SK-N-SH treated with all-trans-retinoic acid at 6 μM for 48 hours (cell line): ENCODE data around the gene XRCC2.

Experiments used
- PPARA ChIP-seq: fragments of 250-450 bp; sonication (Bioruptor Pico); IDR thresholded peaks from 2 replicates; pipeline ENCODE4 v1.5.0; 2020; ENCODE audit warnings: mild to moderate bottlenecking, borderline replicate concordance
- ZFP3 ChIP-seq: fragments of 250-450 bp; sonication (Bioruptor Pico); IDR thresholded peaks from 2 replicates; pipeline ENCODE4 v1.5.0; 2020; ENCODE audit warnings: mild to moderate bottlenecking, moderate library complexity

- TF ChIP-seq ZFP3 (CRISPR knock-in tag): no peak
- no peak for TF ChIP-seq PPARA (CRISPR knock-in tag)
These were observed 73.0 kb downstream of the XRCC2 start for GRCh38 chr7:152602962-152603361.
